H9 (cell line): ENCODE data around the gene ADGRG7. TPM values are rescaled to one million over a fixed set of nuclear protein-coding genes. Genes with fewer than 3 reads are reported as not detected.

Source experiments
- DNase-seq: peaks from one replicate; pipeline ENCODE4 v3.0.0-alpha.2; 2017
- H2AFZ ChIP-seq: one replicate; pipeline ENCODE4 v1.6.1; 2013; ENCODE audit warnings: mild to moderate bottlenecking, low read length, control low read depth, moderate library complexity
- H2AK5ac ChIP-seq: 2 replicates; pipeline ENCODE4 v1.6.1; 2013; ENCODE audit warnings: low read length, control low read depth, mixed read lengths; ENCODE audit not compliant: insufficient read length
- H2BK120ac ChIP-seq: one replicate; pipeline ENCODE4 v1.6.1; 2013; ENCODE audit warnings: low read depth, mild to moderate bottlenecking, low read length, control low read depth, inconsistent platforms; ENCODE audit not compliant: poor library complexity, severe bottlenecking
- H2BK12ac ChIP-seq: 2 replicates; pipeline ENCODE4 v1.6.1; 2013; ENCODE audit warnings: low read length, control low read depth, mixed read lengths, low read depth; ENCODE audit not compliant: insufficient read length
- H2BK15ac ChIP-seq: 2 replicates; pipeline ENCODE4 v1.6.1; 2013; ENCODE audit warnings: low read depth, low read length, control low read depth
- H2BK20ac ChIP-seq: one replicate; pipeline ENCODE4 v1.6.1; 2013; ENCODE audit warnings: low read depth, mild to moderate bottlenecking, low read length, control low read depth, inconsistent platforms; ENCODE audit not compliant: poor library complexity, severe bottlenecking
- H2BK5ac ChIP-seq: 2 replicates; pipeline ENCODE4 v1.6.1; 2013; ENCODE audit warnings: low read length, control low read depth, mixed read lengths; ENCODE audit not compliant: insufficient read length
- H3K14ac ChIP-seq: 2 replicates; pipeline ENCODE4 v1.6.1; 2013; ENCODE audit warnings: low read length, control low read depth; ENCODE audit not compliant: insufficient read depth
- H3K18ac ChIP-seq: 2 replicates; pipeline ENCODE4 v1.6.1; 2013; ENCODE audit warnings: low read depth, mild to moderate bottlenecking, mixed read lengths, low read length, control low read depth; ENCODE audit not compliant: insufficient read length
- H3K23ac ChIP-seq: 2 replicates; pipeline ENCODE4 v1.6.1; 2013; ENCODE audit warnings: low read length, control low read depth, mixed read lengths, low read depth; ENCODE audit not compliant: insufficient read length
- H3K23me2 ChIP-seq: 2 replicates; pipeline ENCODE4 v1.6.1; 2013; ENCODE audit warnings: low read depth, mild to moderate bottlenecking, mixed read lengths, low read length, control low read depth; ENCODE audit not compliant: insufficient read length, poor library complexity, severe bottlenecking
- H3K27ac ChIP-seq: 2 replicates; pipeline ENCODE4 v1.5.1; 2013; ENCODE audit warnings: low read length, control low read depth, mixed read lengths, low read depth; ENCODE audit not compliant: insufficient read length
- H3K27me3 ChIP-seq: 2 replicates; pipeline ENCODE4 v1.6.1; 2013; ENCODE audit warnings: low read length, control low read depth, inconsistent platforms; ENCODE audit not compliant: insufficient read depth
- H3K4ac ChIP-seq: 2 replicates; pipeline ENCODE4 v1.6.1; 2013; ENCODE audit warnings: low read depth, mild to moderate bottlenecking, control low read depth, inconsistent platforms, low read length, moderate library complexity
- H3K4me1 ChIP-seq: 2 replicates; pipeline ENCODE4 v1.6.1; 2013; ENCODE audit warnings: low read length, control low read depth, inconsistent platforms; ENCODE audit not compliant: insufficient read depth
- H3K4me2 ChIP-seq: 2 replicates; pipeline ENCODE4 v1.6.1; 2013; ENCODE audit warnings: low read length, control low read depth, mixed read lengths; ENCODE audit not compliant: insufficient read length, insufficient read depth
- H3K56ac ChIP-seq: 2 replicates; pipeline ENCODE4 v1.6.1; 2013; ENCODE audit warnings: low read depth, mild to moderate bottlenecking, mixed read lengths, low read length, control low read depth; ENCODE audit not compliant: insufficient read length
- H3K79me1 ChIP-seq: 2 replicates; pipeline ENCODE4 v1.6.1; 2013; ENCODE audit warnings: low read depth, mild to moderate bottlenecking, moderate library complexity, low read length, control low read depth, inconsistent platforms; ENCODE audit not compliant: insufficient read depth, poor library complexity, severe bottlenecking
- H3K79me2 ChIP-seq: 2 replicates; pipeline ENCODE4 v1.6.1; 2013; ENCODE audit warnings: low read length, control low read depth, inconsistent platforms; ENCODE audit not compliant: insufficient read depth
- H3K9ac ChIP-seq: 2 replicates; pipeline ENCODE4 v1.6.1; 2013; ENCODE audit warnings: low read length, control low read depth, mixed read lengths; ENCODE audit not compliant: insufficient read length; ENCODE audit errors: extremely low read depth
- H3K9me3 ChIP-seq: one replicate; pipeline ENCODE4 v1.6.1; 2013; ENCODE audit warnings: low read depth, low read length, inconsistent platforms; ENCODE audit not compliant: control insufficient read depth
- H3T11ph ChIP-seq: one replicate; pipeline ENCODE4 v1.6.1; 2013; ENCODE audit warnings: mild to moderate bottlenecking, low read length, control low read depth, inconsistent platforms
- H4K20me1 ChIP-seq: one replicate; pipeline ENCODE4 v1.6.1; 2013; ENCODE audit not compliant: control insufficient read depth, insufficient read length, insufficient read depth
- H4K5ac ChIP-seq: 2 replicates; pipeline ENCODE4 v1.6.1; 2013; ENCODE audit warnings: low read depth, mild to moderate bottlenecking, mixed read lengths, low read length, control low read depth; ENCODE audit not compliant: insufficient read length
- H4K8ac ChIP-seq: replicated peaks from 2 replicates; pipeline ENCODE4 v1.6.1; 2013; ENCODE audit warnings: low read length, control low read depth, mixed read lengths, low read depth; ENCODE audit not compliant: insufficient read length
- H4K91ac ChIP-seq: 2 replicates; pipeline ENCODE4 v1.6.1; 2013; ENCODE audit warnings: low read depth, mild to moderate bottlenecking, moderate library complexity, mixed read lengths, low read length, control low read depth; ENCODE audit not compliant: insufficient read length
- H3K27ac Mint-ChIP-seq, 3 experiments: 2 replicates in 2 of 3; 3 replicates in 1 of 3; pipeline ENCODE4 v1.8.0; 2020 to 2021; ENCODE audit warnings: mixed read lengths in 3 of 3, mild to moderate bottlenecking in 1 of 3, moderate library complexity in 1 of 3
- H3K27me3 Mint-ChIP-seq: 2 replicates; pipeline ENCODE4 v1.8.0; 2021; ENCODE audit warnings: low read depth, mild to moderate bottlenecking, moderate library complexity, mixed read lengths
- H3K36me3 Mint-ChIP-seq, 3 experiments: 2 replicates in 2 of 3; 3 replicates in 1 of 3; pipeline ENCODE4 v1.8.0; 2020 to 2021; ENCODE audit warnings: low read depth in 3 of 3, mixed read lengths in 3 of 3; ENCODE audit not compliant: insufficient read depth in 1 of 3
- H3K4me1 Mint-ChIP-seq, 2 experiments: 2 replicates each; pipeline ENCODE4 v1.8.0; 2020; ENCODE audit warnings: mixed read lengths in 2 of 2
- H3K4me3 Mint-ChIP-seq, 2 experiments: 2 replicates in 1 of 2; 3 replicates in 1 of 2; pipeline ENCODE4 v1.8.0; 2020 to 2021; ENCODE audit warnings: mild to moderate bottlenecking in 2 of 2, mixed read lengths in 2 of 2, moderate library complexity in 1 of 2
- H3K9me3 Mint-ChIP-seq, 2 experiments: 2 replicates in 1 of 2; 3 replicates in 1 of 2; pipeline ENCODE4 v1.8.0; 2020; ENCODE audit warnings: mild to moderate bottlenecking in 2 of 2, mixed read lengths in 2 of 2, moderate library complexity in 1 of 2
- CTCF ChIP-seq: fragments of 200-600 bp; sonication (generic); conservative IDR thresholded peaks from 3 replicates; pipeline ENCODE4 v1.8.0; 2021; ENCODE audit warnings: antibody characterized with exemption, mild to moderate bottlenecking
- WGBS: extraction: QIAGEN DNeasy Blood & Tissue Kit; methylation state at CpG from one replicate; pipeline ENCODE4 v1.1.7; 2013; ENCODE audit warnings: missing lambda C conversion rate, low lambda C conversion rate, mixed read lengths; ENCODE audit not compliant: insufficient read length; ENCODE audit errors: extremely low coverage; 5-methylcytosine and 5-hydroxymethylcytosine counted together
- total RNA-seq: library from RNA; stranded (reverse); gene quantifications from 2 replicates; pipeline ENCODE4 v1.2.1, GENCODE V29; 2021

Gene ADGRG7
- total RNA-seq, 1 experiment from 2014 or later: not detected

GRCh38 chr3:100697723-100698285, 88.4 kb downstream of the ADGRG7 start:
- H3K79me1 ChIP-seq: no peaks in the 10 kb centered on the region
- no peak overlapping the region for H3K14ac ChIP-seq
- no peaks in the 10 kb centered on the region for H3K79me2 ChIP-seq
- TF ChIP-seq CTCF: no peak
- no peaks in the 10 kb centered on the region for H3K23me2 ChIP-seq
- H3K9ac ChIP-seq: no peak overlapping the region
- no CpG with 5 or more reads among the region's 5 CpGs for WGBS
- no peaks in the 10 kb centered on the region for H3K9me3 ChIP-seq
- no peak overlapping the region for H4K8ac ChIP-seq
- H3K56ac ChIP-seq: no peak overlapping the region
- no peak overlapping the region for H3K27ac ChIP-seq
- Mint-ChIP-seq H3K4me1 (no peaks in the 10 kb centered on the region), H3K27ac (no peak overlapping the region), H3K4me3 (no peak overlapping the region), H3K9me3 (no peaks in the 10 kb centered on the region; a peak in 1 of 5 replicates), H3K36me3 (no peaks in the 10 kb centered on the region), H3K27me3 (peaks cover 47% of the 10 kb centered on the region)
- H2AK5ac ChIP-seq: no peak overlapping the region
- H2AFZ ChIP-seq: no peak overlapping the region
- no peak overlapping the region for H3K4me2 ChIP-seq
- no peaks in the 10 kb centered on the region for H4K20me1 ChIP-seq
- no peak overlapping the region for H2BK20ac ChIP-seq
- H3K27me3 ChIP-seq: no peaks in the 10 kb centered on the region
- H2BK12ac ChIP-seq: no peak overlapping the region
- no peak overlapping the region for H3K4ac ChIP-seq
- no peak overlapping the region for H2BK120ac ChIP-seq
- no peak overlapping the region for H3K23ac ChIP-seq
- no peak overlapping the region for H3T11ph ChIP-seq
- no peak overlapping the region for H2BK15ac ChIP-seq
- DNase-seq: no peak
- H2BK5ac ChIP-seq: no peak overlapping the region
- H3K18ac ChIP-seq: no peak overlapping the region
- H4K5ac ChIP-seq: no peak overlapping the region
- no peaks in the 10 kb centered on the region for H3K4me1 ChIP-seq
- no peak overlapping the region for H4K91ac ChIP-seq
